ENCODE data around the gene ZBTB32.

DNA sequence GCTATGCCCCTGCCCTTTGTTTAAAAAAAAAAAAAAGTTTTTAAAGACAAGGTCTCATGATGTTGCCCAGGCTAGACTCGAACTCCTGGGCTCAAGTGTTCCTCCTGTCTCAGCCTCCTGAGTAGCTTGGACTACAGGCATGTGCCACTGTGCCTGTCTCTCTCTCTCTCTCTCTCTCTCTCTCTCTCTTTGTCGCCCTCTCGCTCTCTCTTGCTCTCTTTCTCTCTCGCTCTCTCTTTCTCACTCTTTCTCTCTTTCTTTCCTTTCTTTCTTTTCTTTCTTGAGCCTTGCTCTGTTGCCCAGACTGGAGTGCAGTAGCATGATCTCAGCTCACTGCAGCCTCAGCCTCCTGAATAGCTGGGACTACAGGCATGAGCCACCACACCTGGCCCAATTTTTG, 48.8 kb upstream of the ZBTB32 start:
- TF ChIP-seq CTCF (conservative IDR thresholded peaks at IDR 0.05 in 1 of 2, IDR thresholded peaks at IDR 0.05 in 1 of 2; ENCODE audit: extremely low read depth in 1 of 2, insufficient read depth in 1 of 2, low read depth in 1 of 2, low read length in 2 of 2) (no peak), EZH2 (IDR thresholded peaks at IDR 0.05; ENCODE audit: borderline replicate concordance, low read length) (no peak)

All from mammary epithelial cell (primary cell).